ENCODE results near the gene TGFA.

Gene TGFA

DNA sequence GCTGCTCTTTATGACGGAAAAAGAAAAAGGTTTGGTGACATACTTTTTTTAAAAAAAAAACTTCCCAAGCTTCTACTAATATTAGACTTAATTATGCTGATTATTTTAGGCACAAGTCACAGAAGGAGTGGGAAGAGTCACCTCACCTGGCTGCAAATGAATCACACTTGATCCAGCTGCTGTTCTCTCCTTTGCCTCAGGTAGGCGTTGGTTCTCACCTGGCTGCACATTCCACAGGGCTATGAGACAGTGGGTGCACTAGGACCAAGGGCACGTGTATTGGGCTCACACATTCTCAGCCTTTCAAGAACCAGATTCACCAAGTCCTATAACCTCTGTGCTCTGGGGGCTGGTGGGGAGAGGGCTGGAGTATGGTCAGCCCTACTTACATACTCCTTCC lies 93.3 kb downstream of the TGFA start:
- DNase-seq, result no peak

GRCh38 chr2:70458661-70459060 lies 95.0 kb downstream of the TGFA start:
- DNase-seq, result no peak

- DNase-seq, result no peak
Measured at GRCh38 chr2:70456585-70457495, 96.8 kb downstream of the TGFA start.

- DNase-seq, result no peak
Measured at GRCh38 chr2:70454936-70455544, 98.6 kb downstream of the TGFA start.

GRCh38 chr2:70450641-70451250 lies 102.9 kb downstream of the TGFA start:
- DNase-seq, result no peak

- no peak for DNase-seq
Measured at GRCh38 chr2:70448041-70448440, 105.6 kb downstream of the TGFA start.

- no peak for DNase-seq
Measured at GRCh38 chr2:70443726-70444125, 109.9 kb downstream of the TGFA start.

GRCh38 chr2:70443078-70443465 lies 110.6 kb downstream of the TGFA start:
- no peak for DNase-seq

- DNase-seq, result no peak
Measured at GRCh38 chr2:70442301-70443077, 111.1 kb downstream of the TGFA start.

DNA sequence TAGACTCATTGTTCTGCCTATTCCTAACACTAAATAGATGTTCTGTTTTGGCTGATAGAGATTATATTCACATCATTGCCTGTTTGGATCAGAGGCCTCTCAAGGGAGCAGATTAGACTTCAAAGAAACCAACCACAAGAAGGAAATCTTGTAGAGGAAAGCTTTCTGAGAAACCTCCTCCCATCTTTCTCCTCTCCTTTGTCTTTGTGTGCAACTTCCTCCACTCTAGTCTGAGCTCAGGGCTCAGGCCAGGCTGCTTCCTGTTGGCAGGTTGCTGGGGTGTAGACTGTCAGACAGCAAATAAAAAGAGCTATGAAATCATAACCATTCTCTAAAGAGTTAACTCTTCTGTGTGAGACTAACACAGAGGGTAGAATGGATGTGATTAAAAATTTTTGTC lies 113.0 kb downstream of the TGFA start:
- no peak for DNase-seq

DNA sequence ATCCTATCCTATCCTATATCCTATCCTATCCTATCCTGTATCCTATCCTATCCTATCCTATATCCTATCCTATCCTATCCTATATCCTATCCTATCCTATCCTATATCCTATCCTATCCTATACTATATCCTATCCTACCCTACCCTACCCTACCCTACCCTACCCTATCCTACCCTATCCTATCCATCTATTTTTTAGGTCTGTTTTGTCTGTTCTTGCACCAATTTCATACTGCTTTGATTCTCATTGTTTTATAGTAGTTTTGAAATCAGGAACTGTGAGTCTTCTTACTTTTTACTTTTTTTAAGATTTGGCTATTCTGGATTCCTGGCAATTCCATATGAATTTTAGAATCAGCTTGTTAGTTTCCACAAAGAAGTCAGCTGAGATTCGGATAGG lies 118.5 kb downstream of the TGFA start:
- no peak for DNase-seq

DNA sequence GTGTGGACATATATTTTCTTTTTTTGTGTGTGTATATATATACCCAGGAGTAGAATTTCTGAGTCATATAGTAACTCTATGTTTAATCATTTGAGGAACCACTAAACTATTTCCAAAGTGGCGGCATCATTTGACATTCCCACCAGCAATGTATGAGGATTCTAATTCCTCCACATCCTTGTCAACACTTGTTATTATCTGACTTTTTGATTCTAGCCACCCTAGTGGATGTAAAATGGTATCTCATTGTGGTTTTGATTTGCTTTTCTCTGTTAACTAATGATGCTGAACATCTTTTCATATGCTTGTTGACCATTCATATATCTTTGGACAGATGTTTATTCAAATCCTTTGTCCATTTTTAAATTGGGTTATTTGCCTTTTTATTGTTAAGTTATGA lies 120.3 kb downstream of the TGFA start:
- DNase-seq, result no peak

DNA sequence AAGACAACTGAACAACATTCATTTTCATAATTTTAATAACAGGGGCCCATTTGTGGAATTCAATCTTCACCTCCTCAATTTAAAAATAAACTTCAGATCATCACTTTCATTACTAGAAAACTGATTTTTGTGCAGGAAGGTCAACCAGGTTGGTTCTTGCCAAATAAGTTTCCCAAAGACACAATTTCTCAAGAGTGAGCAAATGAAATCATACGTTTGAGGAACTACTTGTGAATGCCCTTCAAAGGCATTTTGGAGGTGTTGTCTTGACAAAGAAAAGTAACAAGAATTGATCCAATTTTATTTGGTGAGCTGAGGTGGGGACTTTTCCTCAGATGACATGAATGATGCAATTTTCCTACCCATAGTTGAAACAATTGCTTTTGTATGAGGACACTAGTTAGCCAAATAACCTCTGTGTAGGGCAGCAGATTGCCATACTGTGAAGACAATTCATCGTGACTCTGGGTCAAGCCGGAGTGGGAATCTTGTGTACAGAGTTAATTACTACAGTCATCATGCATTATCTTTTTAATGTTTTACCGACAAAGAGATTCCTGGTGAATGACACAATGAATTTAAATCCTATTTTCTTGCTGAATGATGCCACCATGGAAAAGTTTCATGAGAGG lies 121.8 kb downstream of the TGFA start:
- peak; percentile 6 for DNase-seq

DNA sequence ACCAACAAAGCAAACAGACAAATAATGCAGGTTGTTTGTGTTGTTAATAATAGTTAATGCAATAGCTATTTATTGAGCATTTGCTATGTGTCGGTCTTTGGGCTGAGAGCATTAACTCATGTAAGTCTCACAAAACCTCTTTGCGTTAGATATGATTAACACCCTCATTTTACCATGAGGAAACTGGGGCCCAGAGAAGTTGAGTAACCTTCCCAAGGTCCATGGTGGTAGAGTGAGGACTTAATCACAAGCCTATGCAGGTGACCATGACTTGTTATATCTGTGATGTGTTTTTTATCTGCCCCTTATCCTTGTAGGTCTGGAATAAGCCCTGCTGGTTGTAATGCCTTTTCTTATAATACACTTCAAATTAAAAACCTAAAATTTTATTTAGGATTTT lies 127.3 kb downstream of the TGFA start:
- no peak for DNase-seq

DNA sequence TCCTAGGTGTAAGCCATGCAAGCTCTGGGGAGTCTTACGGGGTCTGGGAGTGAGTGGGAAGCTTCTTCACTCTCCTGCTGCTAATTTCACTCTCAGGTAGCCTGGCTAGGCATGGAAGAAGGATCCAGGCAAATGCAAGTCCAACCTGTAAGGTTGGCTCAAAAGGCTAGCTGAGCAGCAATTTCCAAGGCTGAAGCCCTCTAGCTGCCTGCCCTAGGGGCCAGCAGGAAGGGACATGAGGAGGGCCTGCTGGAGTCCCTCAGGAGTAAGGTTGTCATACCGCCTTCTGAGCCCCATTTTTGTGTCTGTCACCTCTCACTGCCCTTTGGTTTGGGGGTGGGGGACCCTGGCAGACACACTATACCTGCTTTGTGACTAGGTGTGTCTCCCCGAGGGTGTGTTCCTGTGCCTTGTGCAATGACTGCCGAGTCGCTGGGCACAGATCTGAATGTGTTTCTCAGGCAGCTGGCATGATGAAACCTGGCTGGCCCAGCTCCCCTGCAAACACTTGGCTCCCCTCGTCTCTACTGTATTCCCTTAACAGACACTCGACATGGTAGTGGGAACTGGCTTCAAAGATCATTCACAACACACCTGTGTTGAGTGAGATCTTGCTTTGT lies 127.8 kb downstream of the TGFA start:
- no peak for DNase-seq

DNA sequence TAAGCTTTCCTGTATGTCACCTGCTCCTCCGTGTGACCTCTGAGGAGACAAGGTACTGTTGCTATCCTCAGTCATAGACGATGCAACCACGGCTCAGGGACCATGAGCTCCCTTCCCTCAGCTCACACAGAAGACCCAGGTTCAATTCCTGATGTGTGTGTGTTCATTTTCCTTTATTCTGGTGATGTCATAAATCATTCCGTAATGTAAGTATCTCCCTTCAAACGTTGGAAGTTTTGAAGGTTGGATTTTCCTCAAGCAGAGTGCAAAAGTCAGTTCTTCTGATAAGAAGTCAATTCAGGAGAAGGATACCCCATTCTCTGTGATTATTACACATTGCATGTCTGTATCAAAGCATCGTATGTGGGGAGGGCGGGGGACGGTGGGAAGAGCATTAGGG lies 132.9 kb downstream of the TGFA start:
- DNase-seq, result no peak

GRCh38 chr2:70420143-70420542 lies 133.5 kb downstream of the TGFA start:
- DNase-seq, result no peak

- DNase-seq, result no peak
Measured at GRCh38 chr2:70418514-70418913, 135.1 kb downstream of the TGFA start.

- DNase-seq, result no peak
Measured at GRCh38 chr2:70417011-70417410, 136.6 kb downstream of the TGFA start.

DNA sequence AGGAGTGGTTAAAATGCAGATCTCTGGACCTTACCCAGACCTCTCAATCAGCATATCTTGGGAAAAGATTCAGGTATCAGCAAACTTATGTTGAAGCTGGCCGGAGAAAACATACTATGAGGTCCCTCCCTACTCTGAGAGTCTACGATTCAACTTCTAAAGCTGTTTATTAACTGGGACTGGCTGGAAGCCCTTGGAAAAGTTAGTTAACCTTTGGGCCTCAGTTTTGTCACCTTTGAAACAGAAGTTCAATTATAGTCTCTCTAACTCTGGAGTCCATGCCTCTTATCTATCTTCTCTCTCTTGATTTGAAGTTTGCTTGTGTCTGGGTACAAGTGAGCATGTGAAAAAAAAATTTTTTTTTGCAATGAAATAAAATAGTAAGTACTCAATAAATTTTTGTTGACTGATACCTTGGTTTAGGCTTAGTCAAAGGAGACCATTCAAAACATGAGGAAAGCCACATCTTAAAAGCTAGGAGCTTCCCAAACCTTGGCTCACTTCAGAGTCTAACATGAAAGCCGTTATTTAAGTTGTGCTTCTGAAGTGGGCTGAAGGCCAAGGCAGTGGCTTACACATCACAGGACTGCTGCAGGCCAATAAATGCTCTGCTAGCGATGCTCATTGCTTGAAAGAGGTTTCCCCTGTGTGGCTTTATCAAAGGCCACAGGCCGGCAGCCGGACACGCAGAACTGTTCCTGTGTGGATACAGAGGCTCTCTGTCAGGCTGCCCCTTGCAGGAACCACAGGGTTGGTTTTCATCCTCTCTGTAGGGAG lies 141.1 kb downstream of the TGFA start:
- DNase-seq, result no peak

DNA sequence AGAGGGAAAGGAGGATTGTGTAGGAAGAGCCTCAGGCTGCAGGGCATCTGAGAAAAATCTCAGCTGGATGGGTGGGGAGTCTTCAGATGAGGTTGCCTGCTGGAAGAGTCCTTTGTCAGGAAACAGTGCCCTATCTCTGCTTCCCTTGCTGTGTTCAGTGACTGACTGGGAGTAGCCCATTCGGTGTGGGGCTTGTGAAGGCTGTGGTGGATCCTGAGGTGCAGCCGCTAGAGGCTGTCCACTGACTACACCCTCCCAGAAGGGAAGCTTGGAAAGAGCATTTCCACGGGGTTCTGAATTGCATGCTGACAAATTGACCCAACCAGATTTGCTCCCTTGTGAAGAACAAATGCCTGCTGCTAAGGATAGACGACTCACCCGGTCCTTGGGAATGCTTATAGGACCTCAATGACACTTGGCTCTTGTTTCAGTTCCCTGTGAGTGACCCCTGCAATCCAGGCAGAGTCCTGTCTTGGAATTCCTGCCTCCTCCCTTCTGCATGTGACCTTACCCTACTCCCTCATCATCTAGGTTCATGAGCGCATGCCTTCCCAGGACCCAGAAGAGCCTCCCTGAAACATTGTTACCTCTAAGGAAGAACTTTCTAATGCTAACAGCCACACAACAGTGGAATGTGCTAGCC lies 142.0 kb downstream of the TGFA start:
- DNase-seq, result no peak
